GM18858 (cell line): ENCODE results near the gene PLXNB3.

Source experiments
- ATAC-seq: cut with Tn5 transposase; IDR thresholded peaks from one replicate; pipeline ENCODE4 v1.9.1; 2021; ENCODE audit not compliant: unreplicated experiment

PLXNB3 gene

DNA sequence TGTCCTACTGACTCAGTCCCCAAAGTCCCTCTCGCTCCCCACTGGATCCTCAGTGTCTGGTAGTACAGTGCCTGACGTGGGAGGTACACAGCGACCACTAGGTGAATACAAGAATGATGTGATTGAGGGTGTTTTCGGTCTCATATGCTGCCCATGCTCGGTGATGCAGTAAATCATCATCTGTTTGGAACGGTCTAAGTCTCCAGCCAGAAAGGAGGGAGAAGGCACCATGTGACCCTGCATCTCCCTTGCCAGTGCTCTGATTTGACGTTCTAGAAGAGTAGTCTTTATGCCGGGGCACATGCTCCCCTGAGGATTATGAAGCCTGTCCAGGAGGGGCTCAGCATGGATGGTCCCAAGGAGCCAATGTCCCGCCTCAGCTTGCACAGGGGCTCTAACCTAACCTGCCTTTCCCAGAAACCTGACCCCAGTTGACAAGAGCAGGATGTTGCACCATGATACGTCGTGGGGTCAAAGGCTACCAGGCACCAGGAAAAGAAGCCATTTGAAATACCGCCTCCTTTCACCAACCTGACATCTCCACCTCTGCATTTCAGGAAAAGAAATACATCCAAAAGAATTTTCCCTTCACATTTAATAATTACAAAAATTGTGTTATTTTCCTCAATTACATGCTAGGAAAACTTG, 13.8 kb upstream of the PLXNB3 start:
- no peak for ATAC-seq

DNA sequence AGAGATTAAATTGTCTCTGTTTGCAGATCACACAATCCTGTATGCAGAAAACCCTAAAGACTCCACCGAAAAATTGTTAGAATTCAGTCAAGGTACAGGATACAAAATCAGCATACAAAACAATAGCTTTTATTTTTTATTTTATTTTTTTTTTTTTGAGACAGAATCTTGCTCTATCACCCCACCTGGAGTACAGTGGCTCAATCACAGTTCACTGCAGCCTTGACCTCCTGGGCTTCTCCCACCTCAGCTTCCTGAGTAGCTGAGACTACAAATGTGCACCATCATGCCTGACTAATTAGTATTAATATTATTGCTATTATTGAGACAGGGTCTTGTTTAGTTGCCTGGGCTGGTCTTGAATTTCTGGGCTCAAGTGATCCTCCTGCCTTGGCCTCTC, 8.9 kb upstream of the PLXNB3 start:
- ATAC-seq, result no peak

DNA sequence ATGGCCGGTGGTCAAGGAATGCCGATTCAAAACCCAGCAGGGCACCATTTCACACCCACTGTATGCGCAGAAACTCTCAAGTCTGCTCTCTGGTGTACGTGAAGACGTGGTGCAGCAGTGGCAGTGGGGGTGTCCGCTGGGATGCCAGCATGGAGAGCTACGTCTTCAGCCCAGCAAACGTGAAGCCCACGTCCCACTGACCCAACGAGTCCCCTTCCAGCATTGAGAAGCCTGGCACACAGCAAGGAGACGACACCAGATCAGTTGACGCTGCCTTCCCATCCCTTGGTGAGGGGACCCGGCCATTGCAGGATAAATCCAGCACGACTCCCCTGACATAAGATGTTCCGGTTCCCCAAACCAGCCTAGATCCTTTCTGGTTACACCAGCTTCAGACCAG, 2.2 kb upstream of the PLXNB3 start:
- ATAC-seq, result no peak

DNA sequence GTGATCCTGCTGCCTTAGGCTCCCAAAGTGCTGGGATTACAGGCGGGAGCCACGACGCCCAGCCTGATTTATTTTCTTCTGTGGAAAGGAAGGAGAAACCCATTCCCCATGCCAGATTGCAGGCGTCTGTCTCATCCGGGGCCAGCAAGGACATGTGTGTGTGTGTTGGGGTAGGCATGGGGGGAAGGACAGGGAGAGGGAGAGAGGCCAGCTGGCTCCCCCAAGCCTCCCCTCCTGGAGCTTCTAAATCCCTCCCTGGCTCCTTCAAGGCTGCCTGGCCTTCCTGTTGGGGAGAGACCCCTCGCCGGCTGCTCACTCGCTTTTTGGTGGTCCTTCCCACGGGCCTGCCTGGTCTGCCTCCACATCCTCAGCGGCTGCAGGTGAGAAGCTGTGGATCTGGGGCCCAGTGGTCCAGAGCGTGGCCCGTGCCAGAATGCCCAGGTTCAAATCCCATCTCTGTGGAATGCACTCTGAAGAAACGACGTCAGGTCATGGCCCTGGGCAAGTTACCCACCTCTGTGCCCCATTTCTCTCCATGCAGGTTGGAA, 1.3 kb upstream of the PLXNB3 start:
- ATAC-seq, result no peak

DNA sequence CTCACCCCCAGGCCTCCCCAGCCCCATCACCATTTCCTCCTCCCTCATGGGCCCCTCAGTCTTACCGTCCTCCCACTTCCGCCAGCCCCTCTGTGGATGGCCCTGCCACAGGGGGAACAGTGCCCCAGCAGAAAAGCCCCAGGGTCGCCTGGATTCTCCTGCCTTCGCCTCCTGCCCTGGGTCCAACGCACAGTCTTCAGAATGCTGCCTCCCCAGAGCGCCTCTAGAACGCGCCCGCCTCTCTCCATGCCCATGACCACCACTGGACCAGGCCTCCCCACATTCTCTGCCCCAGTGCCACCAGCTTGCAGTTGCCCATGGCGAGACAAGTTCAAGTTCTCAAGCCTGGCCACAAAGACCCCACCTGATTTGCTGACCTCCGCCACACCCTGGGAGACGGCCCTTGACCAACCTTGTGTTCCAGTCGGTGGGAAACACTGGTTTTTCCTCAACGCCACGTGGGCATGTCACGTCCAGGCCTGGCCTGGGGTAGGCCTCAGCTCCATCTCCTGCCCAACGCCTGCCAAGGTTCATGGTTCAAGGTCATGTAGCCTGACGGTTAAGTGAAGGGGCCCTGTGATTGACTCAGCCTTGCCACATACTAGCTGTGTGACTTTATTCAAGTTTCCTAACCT, 634 bp upstream of the PLXNB3 start:
- ATAC-seq, result no peak

DNA sequence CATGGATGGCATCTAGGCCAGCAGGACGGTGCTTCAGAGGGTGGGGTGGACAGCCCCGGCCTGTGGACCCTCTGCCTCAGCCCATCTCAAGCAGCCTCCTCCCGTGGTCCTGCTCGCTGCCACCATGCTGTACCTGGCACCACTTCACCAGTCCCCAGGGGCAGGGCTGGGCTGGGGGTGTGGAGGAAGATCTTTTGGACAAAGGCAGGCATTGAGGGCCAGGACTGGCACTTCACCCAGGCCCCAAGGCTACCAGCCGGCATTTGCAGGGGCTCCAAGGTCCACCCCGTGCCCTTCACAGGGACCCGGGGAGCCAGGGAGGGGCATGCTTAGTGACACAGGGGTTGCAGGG, 713 bp downstream of the PLXNB3 start:
- ATAC-seq, result no peak

DNA sequence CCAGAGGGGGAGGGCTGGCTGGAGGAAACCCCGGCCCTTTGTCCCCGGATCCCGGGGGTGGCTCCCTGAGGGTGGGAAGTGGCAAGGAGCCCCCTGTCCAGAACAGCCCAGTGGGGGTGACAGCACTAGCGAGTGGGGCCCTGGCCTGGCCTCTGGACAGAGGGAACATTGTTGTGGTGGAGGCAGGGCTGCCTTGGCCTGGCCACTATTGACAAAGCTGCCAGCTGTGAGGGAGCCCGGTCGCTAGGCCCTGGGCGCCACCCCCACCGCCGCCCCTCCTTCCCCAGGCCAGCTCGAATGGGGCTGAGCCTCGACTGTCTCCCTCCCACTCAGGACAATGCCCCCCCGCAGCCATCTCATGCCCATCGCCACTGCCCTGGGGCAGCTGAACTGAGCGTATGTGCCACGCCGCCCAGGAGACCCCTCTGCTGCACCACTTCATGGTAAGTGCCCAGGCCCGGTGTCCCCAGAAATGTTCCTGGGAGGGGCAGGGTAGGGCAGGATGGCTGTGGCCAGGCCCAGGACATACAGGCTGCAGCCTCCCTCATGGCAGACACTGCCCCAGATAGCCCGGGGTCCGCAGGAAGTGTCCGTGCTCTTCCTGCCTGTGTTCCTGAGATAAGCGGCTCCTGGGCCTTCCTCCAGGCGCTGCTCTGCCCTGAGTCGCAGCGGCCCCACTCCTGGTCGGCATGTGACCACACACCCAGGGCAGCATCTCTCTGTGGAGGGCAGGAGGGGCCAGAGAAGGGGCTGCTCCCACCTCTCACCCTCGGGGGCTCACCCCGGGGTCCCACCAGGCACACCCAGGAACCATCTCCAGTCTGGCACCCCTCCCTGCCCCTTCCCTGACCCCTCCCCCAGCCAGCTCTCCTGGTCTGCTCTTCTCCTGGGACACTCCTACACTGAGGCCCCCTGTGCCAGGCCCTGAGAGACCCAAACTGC, 1.4 kb downstream of the PLXNB3 start:
- ATAC-seq, result no peak

DNA sequence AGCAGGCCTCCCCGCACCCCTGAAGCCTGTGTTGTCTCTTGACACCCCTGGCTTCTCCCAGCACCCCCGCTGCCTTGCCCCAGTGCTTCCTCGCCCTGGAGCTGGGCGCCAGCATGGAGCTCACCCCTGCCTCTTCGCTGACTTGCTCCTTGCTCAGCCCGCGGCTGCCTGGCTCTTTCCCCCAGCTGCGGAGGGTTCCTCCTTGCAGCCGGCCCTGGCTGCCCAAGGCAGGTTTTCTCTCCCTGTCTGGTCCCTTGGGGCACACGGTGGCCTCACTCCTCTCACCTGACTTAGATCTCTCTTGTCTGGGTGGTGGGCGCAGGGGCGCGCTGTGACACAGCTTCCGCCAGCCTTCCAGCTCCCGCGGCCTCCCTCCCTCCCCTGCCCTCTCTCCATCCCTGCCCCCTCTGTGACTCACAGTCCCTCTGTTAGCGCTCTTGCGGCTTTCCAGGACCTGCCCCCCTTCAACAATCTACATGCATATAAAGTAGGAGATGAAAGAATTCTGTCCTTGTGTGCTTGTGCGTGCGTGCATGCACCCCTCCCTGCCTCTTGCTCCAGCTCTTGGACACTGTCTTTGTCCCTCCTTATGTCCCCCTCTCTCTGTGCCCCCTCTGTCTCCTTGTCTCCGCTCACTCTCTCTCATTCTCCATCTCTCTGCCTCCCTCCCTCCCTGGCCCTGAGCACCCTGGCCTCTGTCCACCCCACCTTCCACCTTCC, 2.2 kb downstream of the PLXNB3 start:
- ATAC-seq, result no peak

DNA sequence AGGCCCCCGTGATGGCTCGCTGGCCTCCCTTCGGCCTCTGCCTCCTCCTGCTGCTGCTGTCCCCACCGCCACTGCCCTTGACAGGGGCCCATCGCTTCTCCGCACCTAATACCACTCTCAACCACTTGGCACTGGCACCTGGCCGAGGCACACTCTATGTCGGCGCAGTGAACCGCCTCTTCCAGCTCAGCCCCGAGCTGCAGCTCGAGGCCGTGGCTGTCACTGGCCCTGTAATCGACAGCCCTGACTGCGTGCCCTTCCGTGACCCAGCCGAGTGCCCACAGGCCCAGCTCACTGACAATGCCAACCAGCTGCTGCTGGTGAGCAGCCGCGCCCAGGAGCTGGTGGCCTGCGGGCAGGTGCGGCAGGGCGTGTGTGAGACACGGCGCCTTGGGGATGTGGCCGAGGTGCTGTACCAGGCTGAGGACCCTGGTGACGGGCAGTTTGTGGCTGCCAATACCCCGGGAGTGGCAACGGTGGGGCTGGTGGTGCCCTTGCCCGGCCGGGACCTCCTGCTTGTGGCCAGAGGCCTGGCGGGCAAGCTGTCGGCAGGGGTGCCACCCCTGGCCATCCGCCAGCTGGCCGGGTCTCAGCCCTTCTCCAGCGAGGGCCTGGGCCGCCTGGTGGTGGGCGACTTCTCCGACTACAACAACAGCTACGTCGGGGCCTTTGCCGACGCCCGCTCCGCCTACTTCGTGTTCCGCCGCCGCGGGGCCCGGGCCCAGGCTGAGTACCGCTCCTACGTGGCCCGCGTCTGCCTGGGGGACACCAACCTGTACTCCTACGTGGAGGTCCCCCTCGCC, 3.0 kb downstream of the PLXNB3 start:
- ATAC-seq, result no peak

DNA sequence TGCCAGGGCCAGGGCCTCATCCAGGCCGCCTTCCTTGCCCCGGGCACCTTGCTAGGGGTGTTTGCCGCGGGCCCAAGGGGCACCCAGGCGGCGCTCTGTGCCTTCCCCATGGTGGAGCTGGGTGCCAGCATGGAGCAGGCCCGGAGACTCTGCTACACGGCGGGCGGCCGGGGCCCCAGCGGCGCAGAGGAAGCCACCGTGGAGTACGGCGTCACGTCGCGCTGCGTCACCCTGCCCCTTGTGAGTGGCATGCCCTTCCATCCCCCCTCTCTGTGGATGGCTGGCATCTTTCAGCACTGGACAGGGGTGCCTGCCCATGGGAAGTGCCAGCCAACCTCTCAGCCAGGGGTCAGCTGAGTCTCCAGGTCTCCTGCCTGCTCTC, 3.6 kb downstream of the PLXNB3 start:
- ATAC-seq, result no peak

DNA sequence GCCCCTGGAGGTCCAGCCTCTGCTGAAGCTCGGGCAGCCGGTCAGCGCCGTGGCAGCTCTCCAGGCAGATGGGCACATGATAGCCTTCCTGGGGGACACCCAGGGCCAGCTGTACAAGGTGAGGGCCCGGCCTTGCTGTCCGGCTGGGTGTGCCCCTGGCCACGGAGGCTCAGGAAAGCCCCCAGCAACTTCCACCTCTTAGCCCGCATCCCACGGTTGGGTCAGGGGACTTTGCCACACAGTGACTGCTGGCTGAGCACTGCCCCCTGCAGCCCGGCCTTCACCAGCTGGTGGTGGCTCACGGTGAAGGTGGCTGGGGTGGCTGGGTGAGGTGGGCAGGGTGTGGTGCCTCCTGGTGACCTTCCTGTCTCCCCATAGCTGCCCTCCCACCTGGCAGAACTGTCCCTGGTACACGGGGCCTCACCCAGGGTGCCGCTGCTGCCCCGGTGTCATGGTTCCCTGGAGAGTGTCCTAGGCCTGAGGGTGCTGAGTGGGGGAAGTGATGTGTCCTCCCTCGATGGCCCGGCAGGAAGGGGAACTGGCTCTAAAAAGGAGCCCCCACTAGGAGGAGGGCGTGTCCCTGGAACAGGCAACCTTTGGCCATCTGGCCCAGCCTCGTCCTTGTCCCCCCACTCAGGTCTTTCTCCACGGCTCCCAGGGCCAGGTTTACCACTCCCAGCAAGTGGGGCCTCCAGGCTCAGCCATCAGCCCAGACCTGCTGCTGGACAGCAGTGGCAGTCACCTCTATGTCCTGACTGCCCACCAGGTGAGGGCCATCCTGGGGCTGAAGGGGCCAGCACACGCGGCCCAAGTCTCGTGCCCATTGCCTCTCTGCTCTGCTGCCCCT, 4.5 kb downstream of the PLXNB3 start:
- no peak for ATAC-seq

DNA sequence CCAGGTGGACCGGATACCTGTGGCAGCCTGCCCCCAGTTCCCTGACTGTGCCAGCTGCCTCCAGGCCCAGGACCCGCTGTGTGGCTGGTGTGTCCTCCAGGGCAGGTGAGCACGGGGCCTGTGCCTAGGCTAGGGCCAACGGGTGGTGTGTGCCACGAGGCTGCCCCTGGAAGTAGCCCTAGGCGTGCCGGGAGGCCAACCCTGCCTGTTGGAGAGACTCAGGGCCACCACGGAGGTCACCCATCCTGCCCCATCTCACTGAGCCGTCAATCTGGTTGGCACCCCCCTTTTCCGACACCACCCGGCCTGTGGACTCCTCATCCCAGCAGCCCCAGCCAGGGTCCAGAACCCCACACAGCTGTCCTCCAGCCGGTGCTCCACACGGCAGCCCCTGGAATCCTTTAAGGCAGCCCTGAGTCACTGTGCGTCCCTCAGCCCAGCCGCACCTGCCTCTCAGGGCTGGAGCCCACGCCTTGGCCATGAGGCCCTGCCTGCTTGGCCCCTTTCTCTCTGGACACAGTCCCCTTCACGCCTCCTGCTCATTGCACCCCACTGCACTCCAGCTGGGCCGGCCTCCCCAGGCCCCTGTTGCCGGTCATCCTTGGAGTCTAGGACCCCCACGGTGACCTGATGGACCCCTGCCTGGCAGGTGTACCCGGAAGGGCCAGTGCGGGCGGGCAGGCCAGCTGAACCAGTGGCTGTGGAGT, 5.3 kb downstream of the PLXNB3 start:
- no peak for ATAC-seq

DNA sequence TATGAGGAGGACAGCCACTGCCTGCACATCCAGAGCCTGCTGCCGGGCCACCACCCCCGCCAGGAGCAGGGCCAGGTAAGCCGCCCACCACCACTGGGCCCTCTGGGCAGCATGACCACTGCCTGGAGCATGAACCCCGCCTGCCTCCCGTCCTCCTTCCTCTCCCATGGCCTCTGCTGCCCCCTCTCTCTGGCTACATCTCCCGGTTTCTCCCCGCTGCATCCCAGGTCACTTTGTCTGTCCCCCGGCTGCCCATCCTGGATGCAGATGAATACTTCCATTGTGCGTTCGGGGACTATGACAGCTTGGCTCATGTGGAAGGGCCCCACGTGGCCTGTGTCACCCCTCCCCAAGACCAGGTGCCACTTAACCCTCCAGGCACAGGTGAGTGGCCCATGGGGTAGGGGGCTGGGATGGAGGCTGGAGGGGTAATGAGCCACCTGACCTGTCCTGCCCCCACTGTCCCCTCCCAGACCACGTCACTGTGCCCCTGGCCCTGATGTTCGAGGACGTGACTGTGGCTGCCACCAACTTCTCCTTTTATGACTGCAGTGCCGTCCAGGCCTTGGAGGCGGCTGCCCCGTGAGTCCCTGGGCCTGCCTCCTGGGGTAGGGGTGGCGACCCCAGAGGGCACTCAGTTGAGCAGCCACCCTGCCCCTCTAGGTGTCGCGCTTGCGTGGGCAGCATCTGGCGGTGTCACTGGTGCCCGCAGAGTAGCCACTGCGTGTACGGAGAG, 6.0 kb downstream of the PLXNB3 start:
- ATAC-seq, result no peak

DNA sequence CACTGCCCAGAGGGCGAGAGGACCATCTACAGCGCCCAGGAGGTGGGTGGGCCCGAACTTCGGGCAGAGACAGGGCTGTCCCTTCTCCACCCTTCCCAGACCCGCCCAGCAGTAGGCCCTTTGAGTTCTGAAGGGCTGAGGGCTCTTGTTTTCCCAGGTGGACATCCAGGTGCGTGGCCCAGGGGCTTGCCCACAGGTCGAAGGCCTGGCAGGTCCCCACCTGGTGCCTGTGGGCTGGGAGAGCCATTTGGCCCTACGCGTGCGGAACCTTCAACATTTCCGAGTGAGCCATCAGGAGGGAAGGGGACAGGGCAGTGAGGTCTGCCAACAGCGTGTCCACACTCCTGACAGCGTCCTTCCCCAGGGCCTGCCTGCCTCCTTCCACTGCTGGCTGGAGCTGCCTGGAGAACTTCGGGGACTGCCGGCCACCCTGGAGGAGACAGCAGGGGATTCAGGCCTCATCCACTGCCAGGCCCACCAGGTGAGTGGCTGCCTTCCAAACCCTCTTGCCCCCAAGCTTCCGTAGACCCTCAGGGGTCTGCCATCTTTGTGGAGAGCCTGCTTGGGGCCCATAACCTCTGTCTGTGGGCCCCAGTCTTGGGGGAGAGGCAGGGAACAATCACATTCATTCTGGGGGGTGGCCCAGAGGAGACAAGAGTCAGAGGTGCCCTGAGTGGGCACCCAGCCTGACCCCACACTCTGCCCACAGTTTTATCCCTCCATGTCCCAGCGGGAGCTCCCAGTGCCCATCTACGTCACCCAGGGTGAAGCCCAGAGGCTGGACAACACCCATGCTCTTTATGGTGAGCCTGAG, 6.8 kb downstream of the PLXNB3 start:
- no peak for ATAC-seq

DNA sequence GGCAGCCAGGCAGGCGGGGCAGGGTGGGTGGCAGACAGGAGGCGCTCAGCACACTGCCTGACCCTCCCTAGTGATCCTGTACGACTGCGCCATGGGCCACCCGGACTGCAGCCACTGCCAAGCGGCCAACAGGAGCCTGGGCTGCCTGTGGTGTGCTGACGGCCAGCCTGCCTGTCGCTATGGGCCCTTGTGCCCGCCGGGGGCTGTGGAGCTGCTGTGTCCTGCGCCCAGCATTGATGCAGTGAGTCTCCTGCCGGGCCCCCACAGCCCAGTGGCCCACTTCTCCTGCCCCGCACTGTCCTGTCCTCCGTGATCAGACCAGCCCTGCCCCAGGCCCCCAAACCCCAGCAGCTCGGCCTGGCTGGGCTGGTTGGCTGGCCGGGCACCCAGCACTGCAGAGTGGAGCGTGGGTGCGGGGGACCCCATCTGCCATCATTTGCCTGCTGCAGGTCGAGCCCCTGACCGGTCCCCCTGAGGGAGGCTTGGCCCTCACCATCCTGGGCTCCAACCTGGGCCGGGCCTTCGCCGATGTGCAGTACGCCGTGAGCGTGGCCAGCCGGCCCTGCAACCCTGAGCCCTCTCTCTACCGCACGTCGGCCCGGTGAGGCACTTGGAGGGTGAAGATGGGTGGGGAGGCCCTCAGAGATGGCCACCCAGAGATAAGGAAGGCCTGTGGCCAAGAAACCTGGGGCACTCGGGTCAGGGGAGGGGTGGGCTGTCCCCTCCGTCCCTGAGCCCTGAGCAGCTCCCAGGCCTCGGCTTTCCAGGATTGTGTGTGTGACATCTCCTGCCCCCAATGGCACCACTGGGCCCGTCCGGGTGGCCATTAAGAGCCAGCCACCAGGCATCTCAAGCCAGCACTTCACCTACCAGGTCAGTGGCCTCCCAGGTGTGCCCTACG, 7.6 kb downstream of the PLXNB3 start:
- ATAC-seq, result no peak
